IMR-90 (cell line): ENCODE results near the gene TRPM6. TPM values are rescaled to one million over a fixed set of nuclear protein-coding genes. Genes with fewer than 3 reads are reported as not detected.

ENCODE experiments used
- ATAC-seq: fragments of 200-7000 bp; cut with Tn5 transposase; 2 replicates; pipeline ENCODE4 v1.9.1; 2020; ENCODE audit warnings: low read depth, mild to moderate bottlenecking, moderate library complexity
- BruUV-seq: library from RNA; stranded (reverse); fragments of 400-500 nt; replicated peaks from 2 replicates; lab custom pipeline; 2021; lab: Mats Ljungman, UMichigan
- CTCF ChIA-PET: fragments of 300-600 bp; formaldehyde crosslinking; extraction: SDS; loops from one replicate; lab custom pipeline; 2021; ENCODE audit warnings: antibody characterized with exemption; lab: Yijun Ruan, JAX
- POLR2A ChIA-PET: fragments of 300-600 bp; sonication (Branson Sonifier 250); formaldehyde crosslinking; loops from one replicate; lab custom pipeline; 2022; ENCODE audit warnings: antibody characterized with exemption; ENCODE audit not compliant: unreplicated experiment; lab: Charles Lee
- DNase-seq: peaks from one replicate; pipeline ENCODE4 v3.0.0; 2013
- H2AFZ ChIP-seq: replicated peaks from 2 replicates; pipeline ENCODE3; 2013; ENCODE audit warnings: low read length, mild to moderate bottlenecking; ENCODE audit not compliant: poor library complexity
- H2AK5ac ChIP-seq: 2 replicates; pipeline ENCODE4 v1.6.1; 2013; ENCODE audit warnings: low read depth, low read length, inconsistent platforms
- H2AK9ac ChIP-seq: replicated peaks from 2 replicates; pipeline ENCODE3; 2013; ENCODE audit warnings: mild to moderate bottlenecking, low read depth, low read length, moderate library complexity; ENCODE audit not compliant: poor library complexity
- H2BK120ac ChIP-seq: 2 replicates; pipeline ENCODE4 v1.6.1; 2013; ENCODE audit warnings: low read depth, low read length, inconsistent platforms
- H2BK15ac ChIP-seq: 3 replicates; pipeline ENCODE4 v1.6.1; 2013; ENCODE audit warnings: low read depth, low read length, inconsistent platforms
- H2BK20ac ChIP-seq: 2 replicates; pipeline ENCODE4 v1.6.1; 2013; ENCODE audit warnings: low read depth, mild to moderate bottlenecking, inconsistent platforms, low read length, moderate library complexity
- H2BK5ac ChIP-seq: 2 replicates; pipeline ENCODE4 v1.6.1; 2013; ENCODE audit warnings: mild to moderate bottlenecking, low read depth, low read length, inconsistent platforms; ENCODE audit not compliant: poor library complexity, severe bottlenecking
- H3K14ac ChIP-seq: replicated peaks from 2 replicates; pipeline ENCODE4 v1.6.1; 2013; ENCODE audit warnings: low read depth, low read length, inconsistent platforms
- H3K18ac ChIP-seq: 2 replicates; pipeline ENCODE4 v1.6.1; 2013; ENCODE audit warnings: low read depth, low read length, control low read depth
- H3K23ac ChIP-seq: 2 replicates; pipeline ENCODE4 v1.6.1; 2013; ENCODE audit warnings: low read depth, low read length, inconsistent platforms
- H3K27ac ChIP-seq: 2 replicates; pipeline ENCODE4 v1.5.1; 2013; ENCODE audit warnings: mild to moderate bottlenecking, control low read depth, low read length; ENCODE audit not compliant: insufficient read depth
- H3K27me3 ChIP-seq: 2 replicates; pipeline ENCODE4 v1.6.1; 2013; ENCODE audit warnings: low read length; ENCODE audit not compliant: control insufficient read depth, insufficient read depth
- H3K36me3 ChIP-seq: 2 replicates; pipeline ENCODE4 v1.6.1; 2013; ENCODE audit warnings: low read length, mixed read lengths; ENCODE audit not compliant: control insufficient read depth, insufficient read depth
- H3K4ac ChIP-seq: 2 replicates; pipeline ENCODE4 v1.6.1; 2013; ENCODE audit warnings: low read depth, low read length, inconsistent platforms
- H3K4me1 ChIP-seq: 2 replicates; pipeline ENCODE4 v1.6.1; 2013; ENCODE audit warnings: low read length, mixed read lengths; ENCODE audit not compliant: control insufficient read depth, insufficient read depth
- H3K4me2 ChIP-seq: 2 replicates; pipeline ENCODE4 v1.6.1; 2013; ENCODE audit warnings: low read depth, mild to moderate bottlenecking, control low read depth, low read length, moderate library complexity
- H3K4me3 ChIP-seq: 2 replicates; pipeline ENCODE4 v1.5.1; 2013; ENCODE audit warnings: low read depth, mild to moderate bottlenecking, control low read depth, low read length, moderate library complexity; ENCODE audit not compliant: insufficient read depth
- H3K56ac ChIP-seq: 2 replicates; pipeline ENCODE4 v1.6.1; 2013; ENCODE audit warnings: low read length, inconsistent platforms; ENCODE audit not compliant: insufficient read depth; ENCODE audit errors: extremely low read depth
- H3K79me1 ChIP-seq, 2 experiments: 2 replicates each; pipeline ENCODE4 v1.6.1; 2013; ENCODE audit warnings: low read length in 2 of 2, inconsistent platforms in 1 of 2, low read depth in 1 of 2
- H3K9ac ChIP-seq: 2 replicates; pipeline ENCODE4 v1.6.1; 2013; ENCODE audit warnings: low read depth, low read length, control low read depth
- H3K9me1 ChIP-seq: 2 replicates; pipeline ENCODE4 v1.6.1; 2013; ENCODE audit warnings: low read length, inconsistent platforms; ENCODE audit not compliant: insufficient read depth
- H3K9me3 ChIP-seq: 2 replicates; pipeline ENCODE4 v1.6.1; 2013; ENCODE audit warnings: low read length; ENCODE audit not compliant: control insufficient read depth, insufficient read depth
- H4K20me1 ChIP-seq: 2 replicates; pipeline ENCODE4 v1.6.1; 2013; ENCODE audit warnings: low read length, inconsistent platforms; ENCODE audit not compliant: insufficient read depth
- H4K5ac ChIP-seq: 2 replicates; pipeline ENCODE4 v1.6.1; 2013; ENCODE audit warnings: mild to moderate bottlenecking, low read depth, low read length, control low read depth
- H4K8ac ChIP-seq, 2 experiments: 2 replicates each; pipeline ENCODE4 v1.6.1; 2013; ENCODE audit warnings: low read depth in 2 of 2, low read length in 2 of 2, control low read depth in 1 of 2, inconsistent platforms in 1 of 2
- H4K91ac ChIP-seq: 2 replicates; pipeline ENCODE4 v1.6.1; 2013; ENCODE audit warnings: low read depth, low read length, inconsistent platforms; ENCODE audit not compliant: insufficient read depth
- BHLHE40 ChIP-seq: fragments of 150-350 bp; IDR thresholded peaks from 2 replicates; pipeline ENCODE4 v1.6.1; 2016; ENCODE audit warnings: mild to moderate bottlenecking, low read depth, low read length
- CEBPB ChIP-seq: IDR thresholded peaks from 2 replicates; pipeline ENCODE4 v1.6.1; 2012; ENCODE audit warnings: low read depth, low read length, improper control_type of control experiment
- MAFK ChIP-seq: IDR thresholded peaks from 2 replicates; pipeline ENCODE4 v1.6.1; 2012; ENCODE audit warnings: low read depth, low read length, improper control_type of control experiment
- MAZ ChIP-seq: IDR thresholded peaks from 2 replicates; pipeline ENCODE4 v1.6.1; 2012; ENCODE audit warnings: low read depth, mild to moderate bottlenecking, low read length, improper control_type of control experiment, moderate library complexity, borderline replicate concordance
- MXI1 ChIP-seq: IDR thresholded peaks from 2 replicates; pipeline ENCODE4 v1.6.1; 2012; ENCODE audit warnings: low read depth, mild to moderate bottlenecking, low read length, moderate library complexity, borderline replicate concordance
- POLR2A ChIP-seq: IDR thresholded peaks from 2 replicates; pipeline ENCODE4 v1.6.1; 2012; ENCODE audit warnings: mild to moderate bottlenecking, low read depth, low read length
- RAD21 ChIP-seq: IDR thresholded peaks from 2 replicates; pipeline ENCODE4 v1.6.1; 2012; ENCODE audit warnings: low read length, improper control_type of control experiment
- RFX5 ChIP-seq: IDR thresholded peaks from 2 replicates; pipeline ENCODE4 v1.8.0; 2012; ENCODE audit warnings: low read depth, mild to moderate bottlenecking, low read length, moderate library complexity
- WGBS, 2 experiments: methylation state at CpG; one replicate each; pipeline versions ENCODE4 v1.1.5 to v1.1.7; 2013; ENCODE audit warnings: missing lambda C conversion rate in 2 of 2; ENCODE audit not compliant: insufficient read length in 1 of 2; ENCODE audit errors: extremely low coverage in 2 of 2; 5-methylcytosine and 5-hydroxymethylcytosine counted together
- dilution Hi-C: fragments of 300-500 bp; cut with HindIII; formaldehyde crosslinking; loops from one replicate; pipeline ENCODE4 v1.14.3; 2018; ENCODE audit warnings: low sequenced_read_pairs; ENCODE audit not compliant: unreplicated experiment
- in situ Hi-C: fragments of 300-500 bp; cut with MboI; formaldehyde crosslinking; loops from 3 replicates; pipeline ENCODE4 v1.14.3; 2019; ENCODE audit warnings: low sequenced_read_pairs, inconsistent platforms, mixed read lengths
- intact Hi-C: fragments of 100-400 bp; cut with micrococcal nuclease; formaldehyde crosslinking; loops from 2 replicates; pipeline ENCODE4 v1.10.0; 2022
- polyA plus RNA-seq, 3 experiments: library from polyadenylated mRNA; depleted of rRNA; stranded (reverse); fragments of >200 nt; gene quantifications; 2 replicates each; pipeline ENCODE4 v1.2.3, GENCODE V29; 2012; ENCODE audit warnings: low replicate concordance in 1 of 3
- total RNA-seq: library from RNA; depleted of rRNA; stranded (reverse); fragments of >200 nt; gene quantifications from 2 replicates; pipeline ENCODE4 v1.2.3, GENCODE V29; 2012
- TF ChIP-seq, protein P1 (sequence below): fragments of 150-350 bp; IDR thresholded peaks from 2 replicates; pipeline ENCODE4 v1.6.1; 2017; ENCODE audit warnings: mild to moderate bottlenecking, antibody characterized with exemption, low read length, low read depth

Gene TRPM6
- total and polyA plus RNA-seq, 2 of the 4 experiments (the other 2 are of a cell fraction) = under 0.01 to 0.02 TPM

- TF ChIP-seq CEBPB = no peak
- TF ChIP-seq MAZ = no peak
- TF ChIP-seq RFX5 = no peak
- no peak for TF ChIP-seq BHLHE40
- no peak for TF ChIP-seq MXI1
These were observed 145.4 kb downstream of the TRPM6 start (continued) for GRCh38 chr9:74742191-74742790.

DNA sequence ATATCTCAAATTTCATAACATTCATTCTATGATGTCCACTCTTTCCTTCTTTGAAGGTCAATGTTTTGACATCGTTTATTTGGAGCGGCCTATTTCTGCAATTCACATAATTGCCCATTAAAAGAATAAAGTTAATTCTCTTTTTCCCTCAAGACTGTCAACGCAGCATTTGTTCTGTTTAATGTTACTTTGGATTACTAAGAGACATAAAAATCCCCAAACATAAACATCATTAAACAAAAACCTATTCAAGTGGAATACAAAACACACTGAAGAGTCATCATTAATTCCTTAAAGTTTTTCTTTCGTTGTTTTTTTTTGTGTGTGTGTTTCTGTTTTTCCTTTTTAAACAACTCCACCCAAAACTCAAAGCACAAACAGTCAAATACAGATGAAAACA, 151.1 kb downstream of the TRPM6 start:
- Histone ChIP-seq H3K4me1 (no peaks in the 10 kb centered on the region), H4K20me1 (no peaks in the 10 kb centered on the region), H3K14ac (no peak overlapping the region), H2AK9ac (no peak overlapping the region), H3K9ac (no peak overlapping the region), H3K27me3 (peaks cover 1% of the 10 kb centered on the region), H2AK5ac (no peak overlapping the region), H2AFZ (no peak overlapping the region), H3K79me1 (no peaks in the 10 kb centered on the region), H2BK5ac (no peak overlapping the region), H3K36me3 (no peaks in the 10 kb centered on the region), H4K8ac (no peak overlapping the region), H4K91ac (no peak overlapping the region), H3K23ac (no peak overlapping the region), H3K56ac (no peak overlapping the region), H3K9me1 (no peaks in the 10 kb centered on the region), H3K18ac (no peak overlapping the region), H4K5ac (no peak overlapping the region), H3K27ac (no peak overlapping the region), H2BK20ac (no peak overlapping the region), H3K4ac (no peak overlapping the region), H2BK120ac (no peak overlapping the region), H3K9me3 (no peaks in the 10 kb centered on the region), H2BK15ac (no peak overlapping the region), H3K4me2 (no peak overlapping the region), H3K4me3 (no peak overlapping the region)
- DNase-seq = no peak
- ChIA-PET CTCF (no interaction called here), POLR2A (interaction anchor here (0.7 kb wide), 1 partner anchor 1164 kb away, joined by 3 read pairs; no protein-coding TSS in a partner anchor)
- TF ChIP-seq RFX5 (no peak), CEBPB (no peak), POLR2A (no peak), RAD21 (no peak), BHLHE40 (no peak), MAFK (no peak), MAZ (no peak)
- TF ChIP-seq, protein P1, sequence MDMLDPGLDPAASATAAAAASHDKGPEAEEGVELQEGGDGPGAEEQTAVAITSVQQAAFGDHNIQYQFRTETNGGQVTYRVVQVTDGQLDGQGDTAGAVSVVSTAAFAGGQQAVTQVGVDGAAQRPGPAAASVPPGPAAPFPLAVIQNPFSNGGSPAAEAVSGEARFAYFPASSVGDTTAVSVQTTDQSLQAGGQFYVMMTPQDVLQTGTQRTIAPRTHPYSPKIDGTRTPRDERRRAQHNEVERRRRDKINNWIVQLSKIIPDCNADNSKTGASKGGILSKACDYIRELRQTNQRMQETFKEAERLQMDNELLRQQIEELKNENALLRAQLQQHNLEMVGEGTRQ = no peak
- WGBS, 2 experiments = no CpG with 5 or more reads among the region's 4 CpGs
- no peak for ATAC-seq
- intact Hi-C loops (loop anchor here (10.0 kb wide), 1 partner anchor 1642 kb away; no protein-coding TSS in a partner anchor), dilution Hi-C loops (no loop called here), in situ Hi-C loops (no loop called here)
- no TSS peak for BruUV-seq
